ENCODE results near the gene GABRG3. TPM values are rescaled to one million over a fixed set of nuclear protein-coding genes. Genes with fewer than 3 reads are reported as not detected.
A peak's percentile ranks its signal among the peaks of the same experiment; 100 is the strongest.

Gene GABRG3
- total RNA-seq, 1 donor from 2014 or later = 0.54 TPM

DNA sequence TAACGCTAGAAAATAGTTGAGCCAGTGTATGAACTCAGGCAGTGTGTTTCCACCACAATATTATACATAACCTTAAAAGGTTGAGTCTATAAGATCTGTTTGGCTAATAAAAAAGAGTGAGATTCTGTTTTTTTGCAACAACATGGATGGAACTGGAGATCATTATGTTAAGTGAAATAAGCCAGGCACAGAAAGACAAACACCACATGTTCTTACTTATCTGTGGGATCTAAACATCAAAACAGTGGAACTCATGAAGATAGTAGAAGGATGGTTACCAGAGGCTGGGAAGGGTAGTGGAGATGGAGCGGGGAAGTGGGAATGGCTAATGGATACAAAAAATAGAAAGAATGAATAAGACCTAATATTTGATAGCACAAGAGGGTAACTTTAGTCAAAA, 150.7 kb downstream of the GABRG3 start:
- H3K27ac ChIP-seq (ENCODE audit: low read depth, low read length) = no peak overlapping the region
- H4K20me1 ChIP-seq (ENCODE audit: insufficient read depth, low read length) = no peaks in the 10 kb centered on the region
- no peaks in the 10 kb centered on the region for H3K27me3 ChIP-seq (ENCODE audit: insufficient read depth, low read length)
- H3K36me3 Mint-ChIP-seq (ENCODE audit: low read depth, unreplicated experiment) = no peaks in the 10 kb centered on the region
- H3K4me1 Mint-ChIP-seq (ENCODE audit: low read depth, unreplicated experiment) = peaks cover 3% of the 10 kb centered on the region
- H3K4me1 ChIP-seq (ENCODE audit: insufficient read depth, low read length) = peaks cover 4% of the 10 kb centered on the region
- no peaks in the 10 kb centered on the region for H3K79me2 ChIP-seq (ENCODE audit: insufficient read depth, low read length)
- FAIRE-seq (no peak), DNase-seq (ENCODE audit: low read depth) (no peak)
- H3K4me3 ChIP-seq (ENCODE audit: insufficient read depth, low read depth, low read length) = no peak overlapping the region
- no peak overlapping the region for H3K4me2 ChIP-seq (ENCODE audit: low read length)
- no peak overlapping the region for H3K27ac Mint-ChIP-seq (ENCODE audit: unreplicated experiment)
- no peak overlapping the region for H2AFZ ChIP-seq (ENCODE audit: low read depth, low read length)
- no peaks in the 10 kb centered on the region for H3K9me3 ChIP-seq (ENCODE audit: insufficient read depth, low read depth, low read length)
- no peak overlapping the region for H3K9ac ChIP-seq (ENCODE audit: low read length)
- no peaks in the 10 kb centered on the region for H3K36me3 ChIP-seq (ENCODE audit: insufficient read depth, low read length)
- TF ChIP-seq, protein P1, sequence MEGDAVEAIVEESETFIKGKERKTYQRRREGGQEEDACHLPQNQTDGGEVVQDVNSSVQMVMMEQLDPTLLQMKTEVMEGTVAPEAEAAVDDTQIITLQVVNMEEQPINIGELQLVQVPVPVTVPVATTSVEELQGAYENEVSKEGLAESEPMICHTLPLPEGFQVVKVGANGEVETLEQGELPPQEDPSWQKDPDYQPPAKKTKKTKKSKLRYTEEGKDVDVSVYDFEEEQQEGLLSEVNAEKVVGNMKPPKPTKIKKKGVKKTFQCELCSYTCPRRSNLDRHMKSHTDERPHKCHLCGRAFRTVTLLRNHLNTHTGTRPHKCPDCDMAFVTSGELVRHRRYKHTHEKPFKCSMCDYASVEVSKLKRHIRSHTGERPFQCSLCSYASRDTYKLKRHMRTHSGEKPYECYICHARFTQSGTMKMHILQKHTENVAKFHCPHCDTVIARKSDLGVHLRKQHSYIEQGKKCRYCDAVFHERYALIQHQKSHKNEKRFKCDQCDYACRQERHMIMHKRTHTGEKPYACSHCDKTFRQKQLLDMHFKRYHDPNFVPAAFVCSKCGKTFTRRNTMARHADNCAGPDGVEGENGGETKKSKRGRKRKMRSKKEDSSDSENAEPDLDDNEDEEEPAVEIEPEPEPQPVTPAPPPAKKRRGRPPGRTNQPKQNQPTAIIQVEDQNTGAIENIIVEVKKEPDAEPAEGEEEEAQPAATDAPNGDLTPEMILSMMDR (IDR thresholded peaks at IDR 0.05; ENCODE audit: insufficient read depth, low read depth, low read length) = no peak
- no peak for TF ChIP-seq EZH2 (IDR thresholded peaks at IDR 0.05; ENCODE audit: insufficient read depth, low read length)
- peaks cover 2% of the 10 kb centered on the region for H3K27me3 Mint-ChIP-seq (ENCODE audit: low read depth, unreplicated experiment)
- H3K4me3 Mint-ChIP-seq (ENCODE audit: unreplicated experiment) = no peak overlapping the region
- no peaks in the 10 kb centered on the region for H3K9me3 Mint-ChIP-seq (ENCODE audit: unreplicated experiment)

DNA sequence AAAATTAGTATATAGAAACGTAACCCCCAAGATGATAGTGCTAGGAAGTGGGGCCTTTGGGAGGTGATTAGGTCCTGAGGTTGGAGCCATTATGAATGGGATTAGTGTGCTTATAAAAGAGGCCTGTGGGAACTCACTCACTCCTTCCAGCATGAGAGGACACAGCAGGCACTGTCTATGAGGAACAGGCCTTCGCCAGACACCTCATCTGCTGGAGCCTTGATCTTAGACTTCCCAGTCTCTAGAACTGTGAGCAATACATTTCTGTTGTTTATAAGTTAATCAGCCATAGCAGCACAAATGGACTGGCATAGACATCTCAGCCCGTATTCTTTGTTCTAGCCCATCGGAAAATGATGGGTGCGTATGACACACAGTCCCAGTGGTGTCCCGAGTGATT, 152.3 kb downstream of the GABRG3 start:
- peaks cover 3% of the 10 kb centered on the region for H3K4me1 Mint-ChIP-seq (ENCODE audit: low read depth, unreplicated experiment)
- H3K9me3 Mint-ChIP-seq (ENCODE audit: unreplicated experiment) = no peaks in the 10 kb centered on the region
- H3K27ac Mint-ChIP-seq (ENCODE audit: unreplicated experiment) = no peak overlapping the region
- no peak overlapping the region for H3K27ac ChIP-seq (ENCODE audit: low read depth, low read length)
- H3K27me3 ChIP-seq (ENCODE audit: insufficient read depth, low read length) = no peaks in the 10 kb centered on the region
- no peaks in the 10 kb centered on the region for H4K20me1 ChIP-seq (ENCODE audit: insufficient read depth, low read length)
- no peak overlapping the region for H3K4me2 ChIP-seq (ENCODE audit: low read length)
- peaks cover 4% of the 10 kb centered on the region for H3K4me1 ChIP-seq (ENCODE audit: insufficient read depth, low read length)
- TF ChIP-seq EZH2 (IDR thresholded peaks at IDR 0.05; ENCODE audit: insufficient read depth, low read length) = no peak
- TF ChIP-seq, protein P1 (IDR thresholded peaks at IDR 0.05; ENCODE audit: insufficient read depth, low read depth, low read length) = no peak
- no peaks in the 10 kb centered on the region for H3K9me3 ChIP-seq (ENCODE audit: insufficient read depth, low read depth, low read length)
- no peak overlapping the region for H3K9ac ChIP-seq (ENCODE audit: low read length)
- H3K36me3 Mint-ChIP-seq (ENCODE audit: low read depth, unreplicated experiment) = no peaks in the 10 kb centered on the region
- FAIRE-seq (no peak), DNase-seq (ENCODE audit: low read depth) (no peak)
- peaks cover 2% of the 10 kb centered on the region for H3K27me3 Mint-ChIP-seq (ENCODE audit: low read depth, unreplicated experiment)
- H2AFZ ChIP-seq (ENCODE audit: low read depth, low read length) = no peak overlapping the region
- no peak overlapping the region for H3K4me3 ChIP-seq (ENCODE audit: insufficient read depth, low read depth, low read length)
- no peaks in the 10 kb centered on the region for H3K79me2 ChIP-seq (ENCODE audit: insufficient read depth, low read length)
- no peak overlapping the region for H3K4me3 Mint-ChIP-seq (ENCODE audit: unreplicated experiment)
- no peaks in the 10 kb centered on the region for H3K36me3 ChIP-seq (ENCODE audit: insufficient read depth, low read length)

DNA sequence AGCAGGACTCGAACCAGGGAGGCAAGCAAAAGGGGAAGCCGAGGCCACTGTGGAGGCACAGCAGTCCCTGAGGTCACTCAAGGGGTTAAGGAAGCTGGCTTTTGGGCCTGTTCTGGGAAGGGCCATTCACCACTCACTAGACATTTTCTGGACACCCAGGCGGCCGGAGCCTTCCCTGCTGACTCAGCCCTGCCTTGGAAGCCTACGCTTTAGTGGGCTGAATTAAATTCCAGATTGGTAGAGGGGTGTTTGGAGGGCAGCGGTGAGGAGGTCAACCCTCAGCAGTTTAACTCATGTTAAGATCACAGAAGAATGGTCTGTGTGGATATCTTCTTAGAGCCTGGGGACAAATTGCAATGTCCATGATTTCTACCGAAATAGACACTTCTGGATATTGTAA, 152.8 kb downstream of the GABRG3 start:
- H3K9me3 ChIP-seq (ENCODE audit: insufficient read depth, low read depth, low read length) = no peaks in the 10 kb centered on the region
- no peak for FAIRE-seq
- H2AFZ ChIP-seq (ENCODE audit: low read depth, low read length) = no peak overlapping the region
- H4K20me1 ChIP-seq (ENCODE audit: insufficient read depth, low read length) = no peaks in the 10 kb centered on the region
- Mint-ChIP-seq H3K27me3 (ENCODE audit: low read depth, unreplicated experiment) (peaks cover 2% of the 10 kb centered on the region), H3K4me3 (ENCODE audit: unreplicated experiment) (no peak overlapping the region), H3K36me3 (ENCODE audit: low read depth, unreplicated experiment) (no peaks in the 10 kb centered on the region), H3K27ac (ENCODE audit: unreplicated experiment) (no peak overlapping the region), H3K4me1 (ENCODE audit: low read depth, unreplicated experiment) (peaks cover 3% of the 10 kb centered on the region), H3K9me3 (ENCODE audit: unreplicated experiment) (no peaks in the 10 kb centered on the region)
- TF ChIP-seq, protein P1 (IDR thresholded peaks at IDR 0.05; ENCODE audit: insufficient read depth, low read depth, low read length) = no peak
- TF ChIP-seq EZH2 (IDR thresholded peaks at IDR 0.05; ENCODE audit: insufficient read depth, low read length) = no peak
- H3K9ac ChIP-seq (ENCODE audit: low read length) = no peak overlapping the region
- H3K36me3 ChIP-seq (ENCODE audit: insufficient read depth, low read length) = no peaks in the 10 kb centered on the region
- peaks cover 4% of the 10 kb centered on the region for H3K4me1 ChIP-seq (ENCODE audit: insufficient read depth, low read length)
- peak; percentile 51 for DNase-seq (ENCODE audit: low read depth)
- H3K79me2 ChIP-seq (ENCODE audit: insufficient read depth, low read length) = no peaks in the 10 kb centered on the region
- no peak overlapping the region for H3K4me2 ChIP-seq (ENCODE audit: low read length)
- no peak overlapping the region for H3K4me3 ChIP-seq (ENCODE audit: insufficient read depth, low read depth, low read length)
- H3K27me3 ChIP-seq (ENCODE audit: insufficient read depth, low read length) = no peaks in the 10 kb centered on the region
- no peak overlapping the region for H3K27ac ChIP-seq (ENCODE audit: low read depth, low read length)

All from astrocyte (in vitro differentiated cells and primary cell).